ENCODE results near the gene STON2. TPM values are rescaled to one million over a fixed set of nuclear protein-coding genes. Genes with fewer than 3 reads are reported as not detected.

STON2 gene
- total and polyA plus RNA-seq, 2 of the 8 experiments (the other 6 are each of a cell fraction or from before 2014, with no cell fraction given): 8.9 to 50.0 TPM

- H2BK5ac ChIP-seq (ENCODE audit: low read depth, low read length): no peak overlapping the region
- DNase-seq (ENCODE audit: low read depth in 1 of 2, low spot score in 2 of 2) (no peak), FAIRE-seq (no peak)
- no peak overlapping the region for H2BK15ac ChIP-seq (ENCODE audit: low read length)
- no peak overlapping the region for H3K9ac ChIP-seq (replicated peaks in 1 of 4; ENCODE audit: extremely low read depth in 1 of 4, low read depth in 3 of 4, low read length in 3 of 4)
- 98% methylated on average over 7 of the region's 20 CpGs; no CpG with 5 or more reads in 1 of the 2 experiments for WGBS, 2 experiments (ENCODE audit: extremely low coverage in 1 of 2, insufficient coverage in 1 of 2, insufficient read length in 1 of 2, insufficient replicate concordance in 2 of 2, low coverage in 1 of 2, low lambda C conversion rate in 2 of 2, missing lambda C conversion rate in 1 of 2)
- no peak overlapping the region for H3K4me3 ChIP-seq (ENCODE audit: extremely low read depth in 1 of 4, insufficient read depth in 2 of 4, low read depth in 3 of 4, low read length in 4 of 4)
- no peak overlapping the region for H2BK20ac ChIP-seq (ENCODE audit: low read length)
- H2AFZ ChIP-seq (ENCODE audit: low read length): no peak overlapping the region
- H3K4me2 ChIP-seq (ENCODE audit: insufficient read depth in 1 of 2, low read depth in 2 of 2, low read length in 2 of 2): no peak overlapping the region
- no peak overlapping the region for H2BK120ac ChIP-seq (replicated peaks; ENCODE audit: low read depth, low read length)
- no peak overlapping the region for H4K91ac ChIP-seq (replicated peaks; ENCODE audit: insufficient read length, low read length)
- no peak overlapping the region for H3K14ac ChIP-seq (ENCODE audit: insufficient read length)
- no peaks in the 10 kb centered on the region for H3K79me1 ChIP-seq (ENCODE audit: low read depth, low read length)
- H3K18ac ChIP-seq (ENCODE audit: extremely low read depth, low read length): no peak overlapping the region
- no peaks in the 10 kb centered on the region; a peak in 1 of 8 replicates for H3K36me3 ChIP-seq (ENCODE audit: control insufficient read depth in 2 of 4, insufficient read depth in 4 of 4, low read length in 3 of 4)
- H3K23me2 ChIP-seq (ENCODE audit: low read depth, low read length): no peaks in the 10 kb centered on the region
- H3K27ac ChIP-seq (ENCODE audit: low read depth, low read length): no peak overlapping the region
- no peaks in the 10 kb centered on the region for H3K79me2 ChIP-seq (ENCODE audit: control insufficient read depth in 1 of 2, insufficient read depth in 2 of 2, low read length in 2 of 2)
- peaks cover 0 to 3% (median 0%) of the 10 kb centered on the region in 4 experiments; a peak in 3 of 7 replicates for H3K4me1 ChIP-seq (replicated peaks in 1 of 4; ENCODE audit: control insufficient read depth in 3 of 4, insufficient read depth in 4 of 4, low read length in 3 of 4)
- no peak overlapping the region for H3K23ac ChIP-seq (ENCODE audit: insufficient read length)
- H2BK12ac ChIP-seq (ENCODE audit: low read depth, low read length): no peak overlapping the region
- H3K27me3 ChIP-seq (replicated peaks in 1 of 4; ENCODE audit: control insufficient read depth in 3 of 4, extremely low read depth in 1 of 4, insufficient read depth in 3 of 4, low read length in 3 of 4): no peaks in the 10 kb centered on the region
- H3K9me3 ChIP-seq (ENCODE audit: insufficient read depth in 2 of 2, low read depth in 1 of 2, low read length in 1 of 2): peaks cover 0 to 9% of the 10 kb centered on the region in 2 experiments; a peak in 1 of 4 replicates
- TF ChIP-seq SP2 (IDR thresholded peaks at IDR 0.05; ENCODE audit: low read length): no peak
- TF ChIP-seq ATF2 (IDR thresholded peaks at IDR 0.05; ENCODE audit: low read length): no peak
- TF ChIP-seq SIN3A (conservative IDR thresholded peaks at IDR 0.05 in 1 of 2, IDR thresholded peaks at IDR 0.05 in 1 of 2; ENCODE audit: low read depth in 1 of 2, low read length in 2 of 2): no peak
- TF ChIP-seq SP4 (IDR thresholded peaks at IDR 0.05; ENCODE audit: low read length): no peak
- no peak for TF ChIP-seq HDAC6 (IDR thresholded peaks at IDR 0.05; ENCODE audit: low read depth, low read length)
- TF ChIP-seq TAF1 (IDR thresholded peaks at IDR 0.05; ENCODE audit: low read depth, low read length): no peak
- no peak for TF ChIP-seq RAD21 (IDR thresholded peaks at IDR 0.05 in 1 of 2, conservative IDR thresholded peaks at IDR 0.05 in 1 of 2; ENCODE audit: low read depth in 2 of 2, low read length in 2 of 2)
- no peak for TF ChIP-seq BACH1 (IDR thresholded peaks at IDR 0.05; ENCODE audit: low read length)
- no peak for TF ChIP-seq SIRT6 (IDR thresholded peaks at IDR 0.05; ENCODE audit: low read length)
- no peak for TF ChIP-seq JUN (IDR thresholded peaks at IDR 0.05; ENCODE audit: low read depth, low read length)
- H3K56ac ChIP-seq (replicated peaks; ENCODE audit: insufficient read length, low read depth, low read length): no peak overlapping the region
- no peak overlapping the region for H4K5ac ChIP-seq (ENCODE audit: insufficient read length, low read depth, low read length)
- H4K20me1 ChIP-seq (replicated peaks in 1 of 2; ENCODE audit: control insufficient read depth in 1 of 2, insufficient read depth in 2 of 2, low read length in 2 of 2): no peaks in the 10 kb centered on the region
- ChIA-PET CTCF (ENCODE audit: partially characterized antibody) (interaction anchor here (0.6 to 2.8 kb wide), 4 partner anchors 17 to 217 kb away, joined by 3 to 11 read pairs (median 3); no protein-coding TSS in a partner anchor), POLR2A (ENCODE audit: partially characterized antibody) (interaction anchor here (1.0 to 2.2 kb wide), 3 partner anchors 15 to 21 kb away, joined by 3 to 15 read pairs (median 4); partner anchors contain the start of gene GTF2A1)
- no peak overlapping the region for H3K4ac ChIP-seq (replicated peaks; ENCODE audit: insufficient read length, low read depth, low read length)
- H4K8ac ChIP-seq (ENCODE audit: extremely low read depth, insufficient read depth, low read length): no peak overlapping the region
- H2AK5ac ChIP-seq (ENCODE audit: low read depth, low read length): no peak overlapping the region
Observed at GRCh38 chr14:81236138-81236537, 164.0 kb downstream of the STON2 start.

All from H1 (cell line).